Endothelial cell of umbilical vein (primary cell): Measurements from ENCODE around the gene PDE11A.

Experiments
- EZH2 ChIP-seq: IDR thresholded peaks from 2 replicates; pipeline ENCODE4 v1.6.1; 2012; ENCODE audit warnings: borderline replicate concordance, low read depth, mild to moderate bottlenecking, moderate library complexity, low read length, inconsistent platforms; ENCODE audit not compliant: severe bottlenecking
- FOS ChIP-seq: IDR thresholded peaks from 2 replicates; pipeline ENCODE4 v1.6.1; 2011; ENCODE audit warnings: mild to moderate bottlenecking, low read length, moderate library complexity, borderline replicate concordance; ENCODE audit not compliant: insufficient read depth
- GATA2 ChIP-seq: IDR thresholded peaks from 2 replicates; pipeline ENCODE4 v1.7.0; 2011; ENCODE audit warnings: low read depth, mild to moderate bottlenecking, moderate library complexity, mixed read lengths, low read length; ENCODE audit not compliant: insufficient read length, insufficient read depth
- JUN ChIP-seq: IDR thresholded peaks from 2 replicates; pipeline ENCODE4 v1.6.1; 2011; ENCODE audit warnings: borderline replicate concordance, low read depth; ENCODE audit not compliant: insufficient read length, insufficient read depth
- MAX ChIP-seq: IDR thresholded peaks from 2 replicates; pipeline ENCODE4 v1.6.1; 2011; ENCODE audit not compliant: insufficient read depth, insufficient read length
- MYC ChIP-seq: IDR thresholded peaks from one replicate; pipeline ENCODE4 v1.6.1; 2011; ENCODE audit warnings: mild to moderate bottlenecking, low read depth, low read length
- POLR2A ChIP-seq: IDR thresholded peaks from 2 replicates; pipeline ENCODE4 v1.6.1; 2012; ENCODE audit warnings: low read depth, mild to moderate bottlenecking, control low read depth, low read length
- POLR2AphosphoS5 ChIP-seq: IDR thresholded peaks from 2 replicates; pipeline ENCODE4 v1.6.1; 2012; ENCODE audit warnings: low read depth, mild to moderate bottlenecking, control low read depth, low read length, moderate library complexity; ENCODE audit not compliant: insufficient read depth
- TF ChIP-seq, protein P1 (sequence below), 2 donors: IDR thresholded peaks; 1 replicate in 1 of 2; 2 replicates in 1 of 2; pipeline ENCODE4 v1.5.1; 2011; ENCODE audit warnings: low read length in 2 of 2, mild to moderate bottlenecking in 2 of 2, moderate library complexity in 2 of 2, control low read depth in 1 of 2, inconsistent platforms in 1 of 2, low read depth in 1 of 2; ENCODE audit not compliant: insufficient read depth in 1 of 2; ENCODE audit errors: extremely low read depth in 1 of 2

- TF ChIP-seq, protein P1, sequence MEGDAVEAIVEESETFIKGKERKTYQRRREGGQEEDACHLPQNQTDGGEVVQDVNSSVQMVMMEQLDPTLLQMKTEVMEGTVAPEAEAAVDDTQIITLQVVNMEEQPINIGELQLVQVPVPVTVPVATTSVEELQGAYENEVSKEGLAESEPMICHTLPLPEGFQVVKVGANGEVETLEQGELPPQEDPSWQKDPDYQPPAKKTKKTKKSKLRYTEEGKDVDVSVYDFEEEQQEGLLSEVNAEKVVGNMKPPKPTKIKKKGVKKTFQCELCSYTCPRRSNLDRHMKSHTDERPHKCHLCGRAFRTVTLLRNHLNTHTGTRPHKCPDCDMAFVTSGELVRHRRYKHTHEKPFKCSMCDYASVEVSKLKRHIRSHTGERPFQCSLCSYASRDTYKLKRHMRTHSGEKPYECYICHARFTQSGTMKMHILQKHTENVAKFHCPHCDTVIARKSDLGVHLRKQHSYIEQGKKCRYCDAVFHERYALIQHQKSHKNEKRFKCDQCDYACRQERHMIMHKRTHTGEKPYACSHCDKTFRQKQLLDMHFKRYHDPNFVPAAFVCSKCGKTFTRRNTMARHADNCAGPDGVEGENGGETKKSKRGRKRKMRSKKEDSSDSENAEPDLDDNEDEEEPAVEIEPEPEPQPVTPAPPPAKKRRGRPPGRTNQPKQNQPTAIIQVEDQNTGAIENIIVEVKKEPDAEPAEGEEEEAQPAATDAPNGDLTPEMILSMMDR (IDR thresholded peaks at IDR 0.05; ENCODE audit: extremely low read depth in 1 of 2, insufficient read depth in 1 of 2, low read depth in 1 of 2, low read length in 2 of 2), result no peak
- TF ChIP-seq EZH2 (no peak), JUN (no peak), POLR2AphosphoS5 (no peak), FOS (no peak), MAX (no peak), GATA2 (no peak), POLR2A (no peak), MYC (no peak)
Observed at GRCh38 chr2:177709986-177710401, 362.6 kb downstream of the PDE11A start.
